A549 treated with AZD2906 at 1 μM for 4 hours (cell line): ENCODE results near the gene PPIL3. TPM values are rescaled to one million over a fixed set of nuclear protein-coding genes. Genes with fewer than 3 reads are reported as not detected.

Source experiments
- total RNA-seq: library from RNA; stranded (reverse); fragments of 200-300 nt; extraction: Qiagen RNA extraction; gene quantifications from 5 replicates; pipeline ENCODE4 v1.2.3, GENCODE V29; 2022

Gene PPIL3
- total RNA-seq: 18.2 to 25.2 TPM (median 24.0 TPM) in 5 replicates

GRCh38 chr2:200888704-200889625, at the start of gene PPIL3, which contains the start of gene NIF3L1:
Gene PPIL3, minus strand, starts transcription at chr2:200889077. Its CDS starts 1,462 bp downstream, at chr2:200887615.
Gene NIF3L1, plus strand, starts transcription at chr2:200889371. Its CDS starts 2,573 bp downstream, at chr2:200891944.

GRCh38 chr2:200864176-200865034, 24.5 kb downstream of the PPIL3 start, which contains the start of gene CLK1:
Gene CLK1, minus strand, starts transcription at chr2:200864658. Its CDS starts 2,796 bp downstream, at chr2:200861862.

Other genes starting within 250 kb of the PPIL3 start
- 326 to 694 TPM (median 402 TPM) in 5 replicates for gene BZW1, start 77.2 kb downstream of the PPIL3 start, total RNA-seq
- 29.7 to 36.9 TPM (median 31.6 TPM) in 5 replicates for gene CLK1, start 24.4 kb downstream of the PPIL3 start, total RNA-seq
- gene NIF3L1, start 294 bp upstream of the PPIL3 start, total RNA-seq: 34.2 to 41.8 TPM (median 34.7 TPM) in 5 replicates
- 12.0 to 14.9 TPM (median 13.0 TPM) in 5 replicates for gene ORC2, start 74.6 kb upstream of the PPIL3 start, total RNA-seq
- 3.1 to 6.1 TPM (median 5.1 TPM) in 5 replicates for gene HYCC2, start 182.6 kb upstream of the PPIL3 start, total RNA-seq
- gene NDUFB3, start 182.9 kb upstream of the PPIL3 start, total RNA-seq: 120 to 147 TPM (median 137 TPM) in 5 replicates
- 86.9 to 124 TPM (median 99.4 TPM) in 5 replicates for gene CFLAR, start 227.1 kb upstream of the PPIL3 start, total RNA-seq